Measurements from ENCODE around the gene TSPO.

- TF ChIP-seq CTCF (IDR thresholded peaks at IDR 0.05; ENCODE audit: low read length): no peak
- no peak for TF ChIP-seq EZH2 (IDR thresholded peaks at IDR 0.05; ENCODE audit: borderline replicate concordance, low read length)
These were observed at the start of gene TSPO for GRCh38 chr22:43151251-43152002.

Data from OCI-LY1 (cell line).